H1 (cell line): ENCODE measurements around the gene ISY1. TPM values are rescaled to one million over a fixed set of nuclear protein-coding genes. Genes with fewer than 3 reads are reported as not detected.

Source experiments
- CTCF ChIA-PET: fragments of 300-600 bp; sonication (Branson Sonifier 250); formaldehyde crosslinking; loops from one replicate; lab custom pipeline; 2021; ENCODE audit not compliant: partially characterized antibody; lab: Charles Lee
- POLR2A ChIA-PET: fragments of 300-600 bp; sonication (Branson Sonifier 250); formaldehyde crosslinking; loops from one replicate; lab custom pipeline; 2021; ENCODE audit warnings: inconsistent platforms; ENCODE audit not compliant: partially characterized antibody; lab: Charles Lee
- DNase-seq, 2 experiments: peaks; one replicate each; pipeline versions ENCODE4 v3.0.0 to v3.0.0-alpha.2; 2010 to 2022; ENCODE audit warnings: low spot score in 2 of 2, low read depth in 1 of 2, mixed read lengths in 1 of 2
- FAIRE-seq: peaks from 2 replicates; lab custom pipeline; 2011; peaks lifted over from hg19 to GRCh38; lab: Jason Lieb, UNC
- H2AFZ ChIP-seq: 2 replicates; pipeline ENCODE4 v1.8.1; 2012; ENCODE audit warnings: low read length, inconsistent platforms
- H2AK5ac ChIP-seq: 2 replicates; pipeline ENCODE4 v1.6.1; 2013; ENCODE audit warnings: low read depth, low read length
- H2BK120ac ChIP-seq: replicated peaks from 2 replicates; pipeline ENCODE3; 2013; ENCODE audit warnings: low read depth, low read length, inconsistent platforms
- H2BK12ac ChIP-seq: 2 replicates; pipeline ENCODE4 v1.6.1; 2013; ENCODE audit warnings: low read depth, low read length
- H2BK15ac ChIP-seq: 2 replicates; pipeline ENCODE4 v1.6.1; 2013; ENCODE audit warnings: low read length
- H2BK20ac ChIP-seq: 2 replicates; pipeline ENCODE4 v1.6.1; 2013; ENCODE audit warnings: low read length
- H2BK5ac ChIP-seq: 2 replicates; pipeline ENCODE4 v1.6.1; 2013; ENCODE audit warnings: low read depth, low read length
- H3K14ac ChIP-seq: 2 replicates; pipeline ENCODE4 v1.6.1; 2013; ENCODE audit warnings: inconsistent platforms; ENCODE audit not compliant: insufficient read length
- H3K18ac ChIP-seq: 2 replicates; pipeline ENCODE4 v1.6.1; 2013; ENCODE audit warnings: low read length; ENCODE audit errors: extremely low read depth
- H3K23ac ChIP-seq: 2 replicates; pipeline ENCODE4 v1.6.1; 2013; ENCODE audit warnings: inconsistent platforms; ENCODE audit not compliant: insufficient read length
- H3K23me2 ChIP-seq: 2 replicates; pipeline ENCODE4 v1.6.1; 2013; ENCODE audit warnings: low read depth, low read length
- H3K27ac ChIP-seq: 2 replicates; pipeline ENCODE4 v1.6.1; 2011; ENCODE audit warnings: low read depth, low read length, inconsistent platforms
- H3K27me3 ChIP-seq, 4 experiments: replicated peaks in 1 of 4; 1 replicate in 1 of 4; 2 replicates in 3 of 4; pipeline versions ENCODE4 v1.6.1 to v1.8.1; 2011 to 2013; ENCODE audit warnings: low read length in 3 of 4, mild to moderate bottlenecking in 3 of 4, inconsistent platforms in 2 of 4, mixed read lengths in 2 of 4, moderate library complexity in 1 of 4; ENCODE audit not compliant: control insufficient read depth in 3 of 4, insufficient read depth in 3 of 4; ENCODE audit errors: extremely low read depth in 1 of 4
- H3K36me3 ChIP-seq, 4 experiments: 2 replicates each; pipeline versions ENCODE4 v1.6.1 to v1.8.1; 2011 to 2013; ENCODE audit warnings: mild to moderate bottlenecking in 4 of 4, low read length in 3 of 4, moderate library complexity in 2 of 4, control low read depth in 1 of 4, inconsistent platforms in 1 of 4; ENCODE audit not compliant: insufficient read depth in 4 of 4, control insufficient read depth in 2 of 4
- H3K4ac ChIP-seq: replicated peaks from 2 replicates; pipeline ENCODE3; 2013; ENCODE audit warnings: low read length, low read depth, mixed read lengths, inconsistent platforms; ENCODE audit not compliant: insufficient read length
- H3K4me1 ChIP-seq, 4 experiments: replicated peaks in 1 of 4; 1 replicate in 1 of 4; 2 replicates in 3 of 4; pipeline versions ENCODE4 v1.6.1 to v1.8.1; 2011 to 2013; ENCODE audit warnings: low read length in 3 of 4, inconsistent platforms in 2 of 4, mixed read lengths in 1 of 4; ENCODE audit not compliant: insufficient read depth in 4 of 4, control insufficient read depth in 3 of 4
- H3K4me2 ChIP-seq, 2 experiments: 2 replicates each; pipeline versions ENCODE4 v1.6.1 to v1.8.1; 2011 to 2013; ENCODE audit warnings: low read depth in 2 of 2, low read length in 2 of 2, control low read depth in 1 of 2, inconsistent platforms in 1 of 2, mild to moderate bottlenecking in 1 of 2; ENCODE audit not compliant: insufficient read depth in 1 of 2
- H3K4me3 ChIP-seq, 4 experiments: fragments of 200-600, 300-600 bp in 1 of 4; sonication (generic), shearing (Covaris generic), sonication (Bioruptor Twin) in 1 of 4; 2 replicates each; pipeline versions ENCODE4 v1.5.1 to v1.8.1; 2011 to 2016; ENCODE audit warnings: low read length in 4 of 4, low read depth in 3 of 4, control low read depth in 2 of 4, inconsistent platforms in 2 of 4, mild to moderate bottlenecking in 2 of 4, mixed read lengths in 1 of 4, moderate library complexity in 1 of 4; ENCODE audit not compliant: insufficient read depth in 2 of 4; ENCODE audit errors: extremely low read depth in 1 of 4
- H3K56ac ChIP-seq: replicated peaks from 2 replicates; pipeline ENCODE3; 2013; ENCODE audit warnings: low read depth, mild to moderate bottlenecking, mixed read lengths, low read length, inconsistent platforms; ENCODE audit not compliant: insufficient read length
- H3K79me1 ChIP-seq: 2 replicates; pipeline ENCODE4 v1.6.1; 2013; ENCODE audit warnings: low read depth, low read length, control low read depth
- H3K79me2 ChIP-seq, 2 experiments: 2 replicates each; pipeline versions ENCODE4 v1.6.1 to v1.8.1; 2012 to 2013; ENCODE audit warnings: low read length in 2 of 2, mild to moderate bottlenecking in 2 of 2, inconsistent platforms in 1 of 2; ENCODE audit not compliant: insufficient read depth in 2 of 2, control insufficient read depth in 1 of 2
- H3K9ac ChIP-seq, 4 experiments: replicated peaks in 1 of 4; 1 replicate in 1 of 4; 2 replicates in 3 of 4; pipeline versions ENCODE4 v1.6.1 to v1.8.1; 2011 to 2013; ENCODE audit warnings: low read depth in 3 of 4, low read length in 3 of 4, control low read depth in 2 of 4, mild to moderate bottlenecking in 2 of 4, moderate library complexity in 2 of 4, inconsistent platforms in 1 of 4; ENCODE audit errors: extremely low read depth in 1 of 4
- H3K9me3 ChIP-seq, 2 experiments: 2 replicates each; pipeline versions ENCODE4 v1.6.1 to v1.8.1; 2012 to 2013; ENCODE audit warnings: mild to moderate bottlenecking in 2 of 2, moderate library complexity in 2 of 2, control low read depth in 1 of 2, inconsistent platforms in 1 of 2, low read depth in 1 of 2, low read length in 1 of 2, mixed read lengths in 1 of 2; ENCODE audit not compliant: insufficient read depth in 2 of 2
- H4K20me1 ChIP-seq, 2 experiments: replicated peaks in 1 of 2; 2 replicates each; pipeline versions ENCODE3 to v1.8.1; 2011 to 2013; ENCODE audit warnings: inconsistent platforms in 2 of 2, low read length in 2 of 2, mild to moderate bottlenecking in 1 of 2; ENCODE audit not compliant: insufficient read depth in 2 of 2, control insufficient read depth in 1 of 2
- H4K5ac ChIP-seq: 2 replicates; pipeline ENCODE4 v1.6.1; 2013; ENCODE audit warnings: low read length, low read depth, mixed read lengths, inconsistent platforms; ENCODE audit not compliant: insufficient read length
- H4K8ac ChIP-seq: 2 replicates; pipeline ENCODE4 v1.8.0; 2013; ENCODE audit warnings: mild to moderate bottlenecking, moderate library complexity, low read length, inconsistent platforms; ENCODE audit not compliant: insufficient read depth; ENCODE audit errors: extremely low read depth
- H4K91ac ChIP-seq: replicated peaks from 2 replicates; pipeline ENCODE3; 2013; ENCODE audit warnings: low read length, mixed read lengths, inconsistent platforms; ENCODE audit not compliant: insufficient read length
- CBX8 ChIP-seq: fragments of 300-800, 300-1000 bp; sonication (generic); IDR thresholded peaks from 2 replicates; pipeline ENCODE4 v1.7.1; 2016; ENCODE audit warnings: low read depth, low read length, borderline replicate concordance
- HDAC2 ChIP-seq, 2 experiments: fragments of 300-600 bp in 1 of 2; sonication (generic) in 1 of 2; IDR thresholded peaks; 2 replicates each; pipeline ENCODE4 v1.6.1; 2011 to 2012; ENCODE audit warnings: low read depth in 2 of 2, low read length in 2 of 2, mild to moderate bottlenecking in 2 of 2, moderate library complexity in 2 of 2, borderline replicate concordance in 1 of 2, inconsistent platforms in 1 of 2
- KDM1A ChIP-seq: fragments of 200-600, 300-600 bp; sonication (generic); IDR thresholded peaks from 2 replicates; pipeline ENCODE4 v1.7.1; 2016; ENCODE audit warnings: mild to moderate bottlenecking, low read length, borderline replicate concordance
- polyA plus RNA-seq, 7 experiments: library from polyadenylated mRNA; depleted of rRNA in 3 of 7; stranded (reverse) in 5 of 7; unstranded in 2 of 7; fragments of >200 nt in 5 of 7; fragments of 200-250 nt in 2 of 7; gene quantifications; 1 replicate in 5 of 7; 2 replicates in 1 of 7; 4 replicates in 1 of 7; pipeline versions ENCODE4 v1.2.1 to v1.2.3, GENCODE V29; 2011 to 2013; ENCODE audit warnings: missing spikeins in 2 of 7, mixed read lengths in 2 of 7
- total RNA-seq: library from RNA; stranded (reverse); fragmentation: NEBNext Ultra II Directional; extraction: Animal tissue kit (Norgen Biotek cat#: 25700); gene quantifications from 2 replicates; pipeline ENCODE4 v1.2.1, GENCODE V29; 2021

ISY1 gene
- total and polyA plus RNA-seq, 2 of the 8 experiments (the other 6 are each of a cell fraction or from before 2014, with no cell fraction given) = 16.6 to 38.7 TPM

DNA sequence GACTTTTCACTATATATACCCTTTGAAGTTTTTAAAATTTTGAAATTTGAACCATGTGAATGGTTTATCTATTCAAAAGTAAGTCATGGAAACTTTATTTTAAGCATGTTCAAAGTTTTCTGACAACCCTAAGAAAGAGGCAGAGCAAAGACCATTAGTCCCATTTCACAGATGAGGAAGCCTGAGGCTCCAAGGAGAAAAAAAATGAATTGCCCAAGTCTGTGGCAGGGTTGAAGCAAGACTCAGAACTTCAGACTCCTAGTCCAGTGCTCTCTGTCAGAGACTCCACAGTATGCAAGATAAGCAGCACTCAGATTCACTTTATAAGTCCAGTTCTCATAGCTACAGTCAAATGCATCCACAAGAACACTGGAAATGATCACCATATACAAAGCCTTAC is 43.7 kb downstream of the ISY1 start:
- TF ChIP-seq HDAC2 (IDR thresholded peaks at IDR 0.05; ENCODE audit: borderline replicate concordance in 1 of 2, low read depth in 2 of 2, low read length in 2 of 2) (peak in 1 of 2 experiments; percentile 27; a peak in 1 of 4 replicates), KDM1A (peak; percentile 94), CBX8 (no peak)
- Histone ChIP-seq H2AFZ (no peak overlapping the region), H3K4me2 (peak overlapping the region in 1 of 2 experiments; percentile 45; a peak in 1 of 4 replicates), H2BK120ac (no peak overlapping the region), H4K5ac (no peak overlapping the region), H3K23ac (no peak overlapping the region), H3K23me2 (peaks cover 9% of the 10 kb centered on the region), H2BK12ac (no peak overlapping the region), H3K27ac (no peak overlapping the region), H4K20me1 (no peaks in the 10 kb centered on the region), H2BK20ac (no peak overlapping the region), H2AK5ac (no peak overlapping the region), H3K56ac (no peak overlapping the region), H3K18ac (no peak overlapping the region), H3K36me3 (peaks cover 0 to 3% (median 3%) of the 10 kb centered on the region in 4 experiments; a peak in 1 of 8 replicates), H3K9me3 (no peaks in the 10 kb centered on the region), H2BK15ac (no peak overlapping the region), H4K91ac (no peak overlapping the region), H4K8ac (no peak overlapping the region), H3K4me1 (peaks cover 13 to 26% (median 23%) of the 10 kb centered on the region in 4 experiments), H2BK5ac (peak overlapping the region; percentile 28; the same call in 1 of the 2 replicates), H3K79me2 (peaks cover 9 to 55% of the 10 kb centered on the region in 2 experiments), H3K14ac (no peak overlapping the region), H3K4me3 (no peak overlapping the region; a peak in 1 of 8 replicates), H3K79me1 (peaks cover 8% of the 10 kb centered on the region), H3K9ac (no peak overlapping the region; a peak in 1 of 7 replicates), H3K4ac (no peak overlapping the region), H3K27me3 (no peaks in the 10 kb centered on the region)
- DNase-seq (no peak), FAIRE-seq (no peak)
- POLR2A ChIA-PET = interaction anchor here (1.0 to 1.1 kb wide), 2 partner anchors 10 to 66 kb away, joined by 3 to 5 read pairs; no protein-coding TSS in a partner anchor
- CTCF ChIA-PET = interaction anchor here (0.8 to 1.1 kb wide), 3 partner anchors 11 to 163 kb away, joined by 3 to 5 read pairs (median 3); no protein-coding TSS in a partner anchor
